ENCODE data around the gene CTSE. TPM values are rescaled to one million over a fixed set of nuclear protein-coding genes. Genes with fewer than 3 reads are reported as not detected.
"Not testable (repeated sequence)": the region's sequence is repeated elsewhere in the genome, so short reads cannot be mapped to it uniquely, and the experiment has no call there.

Gene CTSE
- total and polyA plus RNA-seq, 2 experiments from 2014 or later = 65.9 to 86.0 TPM

- Histone ChIP-seq H2AFZ (no peak overlapping the region), H3K79me2 (no peaks in the 10 kb centered on the region), H3K4me1 (ENCODE audit: insufficient read depth) (peaks cover 24% of the 10 kb centered on the region), H4K20me1 (ENCODE audit: insufficient read depth, poor library complexity, severe bottlenecking) (no peaks in the 10 kb centered on the region), H3K4me3 (no peak overlapping the region), H3K9me2 (replicated peaks; ENCODE audit: insufficient read depth) (no peaks in the 10 kb centered on the region), H3K36me3 (replicated peaks; ENCODE audit: insufficient read depth, low read depth) (no peaks in the 10 kb centered on the region), H3K9me3 (ENCODE audit: low read depth) (no peaks in the 10 kb centered on the region), H3K27ac (peak overlapping the region; percentile 66), H3K4me2 (peak overlapping the region; percentile 42), H3K27me3 (no peaks in the 10 kb centered on the region)
- WGBS (ENCODE audit: low lambda C conversion rate, missing lambda C conversion rate) = 45% methylated on average over 3 of the region's 3 CpGs
- DNase-seq (ENCODE audit: low spot score) = peak; percentile 80
- TF ChIP-seq EZH2phosphoT487 (IDR thresholded peaks at IDR 0.05; ENCODE audit: low read depth, severe bottlenecking, unreplicated experiment) = no peak
- no peak for TF ChIP-seq EZH2 (IDR thresholded peaks at IDR 0.05; ENCODE audit: borderline replicate concordance)
- TF ChIP-seq CTCF (IDR thresholded peaks at IDR 0.05; ENCODE audit: poor library complexity) = no peak
These were observed 22.2 kb downstream of the CTSE start for GRCh38 chr1:206001476-206001888.

GRCh38 chr1:206000641-206001339, 22.9 kb downstream of the CTSE start:
- Histone ChIP-seq H3K36me3 (replicated peaks; ENCODE audit: insufficient read depth, low read depth) (no peaks in the 10 kb centered on the region), H3K4me3 (no peak overlapping the region), H3K4me1 (ENCODE audit: insufficient read depth) (peaks cover 24% of the 10 kb centered on the region), H2AFZ (no peak overlapping the region), H3K27me3 (no peaks in the 10 kb centered on the region), H3K27ac (peak overlapping the region; percentile 67), H3K79me2 (no peaks in the 10 kb centered on the region), H3K4me2 (no peak overlapping the region), H3K9me3 (ENCODE audit: low read depth) (no peaks in the 10 kb centered on the region), H3K9me2 (replicated peaks; ENCODE audit: insufficient read depth) (no peaks in the 10 kb centered on the region), H4K20me1 (ENCODE audit: insufficient read depth, poor library complexity, severe bottlenecking) (no peaks in the 10 kb centered on the region)
- 92% methylated on average over 8 of the region's 8 CpGs for WGBS (ENCODE audit: low lambda C conversion rate, missing lambda C conversion rate)
- TF ChIP-seq EZH2phosphoT487 (IDR thresholded peaks at IDR 0.05; ENCODE audit: low read depth, severe bottlenecking, unreplicated experiment) = no peak
- TF ChIP-seq EZH2 (IDR thresholded peaks at IDR 0.05; ENCODE audit: borderline replicate concordance) = no peak
- no peak for TF ChIP-seq CTCF (IDR thresholded peaks at IDR 0.05; ENCODE audit: poor library complexity)
- no peak for DNase-seq (ENCODE audit: low spot score)

- H3K27ac ChIP-seq = no peak overlapping the region
- no peaks in the 10 kb centered on the region for H3K27me3 ChIP-seq
- DNase-seq (ENCODE audit: low spot score) = no peak
- H3K9me2 ChIP-seq (replicated peaks; ENCODE audit: insufficient read depth) = no peaks in the 10 kb centered on the region
- H3K4me3 ChIP-seq = no peak overlapping the region
- no peak overlapping the region for H3K4me2 ChIP-seq
- no peaks in the 10 kb centered on the region for H4K20me1 ChIP-seq (ENCODE audit: insufficient read depth, poor library complexity, severe bottlenecking)
- no peaks in the 10 kb centered on the region for H3K9me3 ChIP-seq (ENCODE audit: low read depth)
- no peaks in the 10 kb centered on the region for H3K36me3 ChIP-seq (replicated peaks; ENCODE audit: insufficient read depth, low read depth)
- no peak for TF ChIP-seq EZH2phosphoT487 (IDR thresholded peaks at IDR 0.05; ENCODE audit: low read depth, severe bottlenecking, unreplicated experiment)
- TF ChIP-seq CTCF (IDR thresholded peaks at IDR 0.05; ENCODE audit: poor library complexity) = no peak
- no peak for TF ChIP-seq EZH2 (IDR thresholded peaks at IDR 0.05; ENCODE audit: borderline replicate concordance)
- H2AFZ ChIP-seq = no peak overlapping the region
- 58% methylated on average over 13 of the region's 13 CpGs for WGBS (ENCODE audit: low lambda C conversion rate, missing lambda C conversion rate)
- H3K79me2 ChIP-seq = no peaks in the 10 kb centered on the region
- H3K4me1 ChIP-seq (ENCODE audit: insufficient read depth) = peaks cover 19% of the 10 kb centered on the region
These were observed 25.0 kb downstream of the CTSE start for GRCh38 chr1:205998457-205999241.

GRCh38 chr1:205996641-205997040, 27.1 kb downstream of the CTSE start:
- WGBS (ENCODE audit: low lambda C conversion rate, missing lambda C conversion rate) = 100% methylated on average over 1 of the region's 1 CpG
- not testable (repeated sequence) for H3K4me2 ChIP-seq; DNase-seq (ENCODE audit: low spot score); H2AFZ ChIP-seq; H3K4me3 ChIP-seq; H4K20me1 ChIP-seq (ENCODE audit: insufficient read depth, poor library complexity, severe bottlenecking); H3K9me2 ChIP-seq (replicated peaks; ENCODE audit: insufficient read depth); H3K36me3 ChIP-seq (replicated peaks; ENCODE audit: insufficient read depth, low read depth); H3K27ac ChIP-seq; H3K4me1 ChIP-seq (ENCODE audit: insufficient read depth); H3K27me3 ChIP-seq; H3K9me3 ChIP-seq (ENCODE audit: low read depth); H3K79me2 ChIP-seq

Data from hepatocyte (in vitro differentiated cells).